Measurements from ENCODE around the gene SCRN2. TPM values are rescaled to one million over a fixed set of nuclear protein-coding genes. Genes with fewer than 3 reads are reported as not detected.

SCRN2 gene
- total RNA-seq, 1 experiment from 2014 or later: 50.8 TPM

DNA sequence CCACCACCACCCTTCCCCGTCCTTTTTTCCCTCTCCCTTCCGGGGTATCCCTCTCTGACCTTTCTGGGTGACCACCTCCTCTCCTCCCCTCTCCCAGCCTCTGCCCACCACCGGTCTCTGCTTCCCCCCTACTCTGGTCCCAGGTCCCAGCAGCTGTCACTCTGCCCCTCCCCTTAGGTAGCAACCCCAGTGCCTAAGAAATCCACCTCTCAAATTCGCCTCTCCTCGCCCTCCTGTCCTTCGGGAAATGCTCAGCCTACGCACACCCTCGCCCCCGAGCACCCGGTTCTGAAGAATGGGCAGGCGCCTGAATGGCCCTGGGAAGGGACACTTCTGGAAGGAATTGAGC is 10.7 kb upstream of the SCRN2 start:
- TF ChIP-seq, protein P1, sequence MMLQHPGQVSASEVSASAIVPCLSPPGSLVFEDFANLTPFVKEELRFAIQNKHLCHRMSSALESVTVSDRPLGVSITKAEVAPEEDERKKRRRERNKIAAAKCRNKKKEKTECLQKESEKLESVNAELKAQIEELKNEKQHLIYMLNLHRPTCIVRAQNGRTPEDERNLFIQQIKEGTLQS (CRISPR knock-in tag; conservative IDR thresholded peaks at IDR 0.05): no peak
- TF ChIP-seq, protein P2, sequence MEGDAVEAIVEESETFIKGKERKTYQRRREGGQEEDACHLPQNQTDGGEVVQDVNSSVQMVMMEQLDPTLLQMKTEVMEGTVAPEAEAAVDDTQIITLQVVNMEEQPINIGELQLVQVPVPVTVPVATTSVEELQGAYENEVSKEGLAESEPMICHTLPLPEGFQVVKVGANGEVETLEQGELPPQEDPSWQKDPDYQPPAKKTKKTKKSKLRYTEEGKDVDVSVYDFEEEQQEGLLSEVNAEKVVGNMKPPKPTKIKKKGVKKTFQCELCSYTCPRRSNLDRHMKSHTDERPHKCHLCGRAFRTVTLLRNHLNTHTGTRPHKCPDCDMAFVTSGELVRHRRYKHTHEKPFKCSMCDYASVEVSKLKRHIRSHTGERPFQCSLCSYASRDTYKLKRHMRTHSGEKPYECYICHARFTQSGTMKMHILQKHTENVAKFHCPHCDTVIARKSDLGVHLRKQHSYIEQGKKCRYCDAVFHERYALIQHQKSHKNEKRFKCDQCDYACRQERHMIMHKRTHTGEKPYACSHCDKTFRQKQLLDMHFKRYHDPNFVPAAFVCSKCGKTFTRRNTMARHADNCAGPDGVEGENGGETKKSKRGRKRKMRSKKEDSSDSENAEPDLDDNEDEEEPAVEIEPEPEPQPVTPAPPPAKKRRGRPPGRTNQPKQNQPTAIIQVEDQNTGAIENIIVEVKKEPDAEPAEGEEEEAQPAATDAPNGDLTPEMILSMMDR (IDR thresholded peaks at IDR 0.05): no peak
- TF ChIP-seq, protein P3, sequence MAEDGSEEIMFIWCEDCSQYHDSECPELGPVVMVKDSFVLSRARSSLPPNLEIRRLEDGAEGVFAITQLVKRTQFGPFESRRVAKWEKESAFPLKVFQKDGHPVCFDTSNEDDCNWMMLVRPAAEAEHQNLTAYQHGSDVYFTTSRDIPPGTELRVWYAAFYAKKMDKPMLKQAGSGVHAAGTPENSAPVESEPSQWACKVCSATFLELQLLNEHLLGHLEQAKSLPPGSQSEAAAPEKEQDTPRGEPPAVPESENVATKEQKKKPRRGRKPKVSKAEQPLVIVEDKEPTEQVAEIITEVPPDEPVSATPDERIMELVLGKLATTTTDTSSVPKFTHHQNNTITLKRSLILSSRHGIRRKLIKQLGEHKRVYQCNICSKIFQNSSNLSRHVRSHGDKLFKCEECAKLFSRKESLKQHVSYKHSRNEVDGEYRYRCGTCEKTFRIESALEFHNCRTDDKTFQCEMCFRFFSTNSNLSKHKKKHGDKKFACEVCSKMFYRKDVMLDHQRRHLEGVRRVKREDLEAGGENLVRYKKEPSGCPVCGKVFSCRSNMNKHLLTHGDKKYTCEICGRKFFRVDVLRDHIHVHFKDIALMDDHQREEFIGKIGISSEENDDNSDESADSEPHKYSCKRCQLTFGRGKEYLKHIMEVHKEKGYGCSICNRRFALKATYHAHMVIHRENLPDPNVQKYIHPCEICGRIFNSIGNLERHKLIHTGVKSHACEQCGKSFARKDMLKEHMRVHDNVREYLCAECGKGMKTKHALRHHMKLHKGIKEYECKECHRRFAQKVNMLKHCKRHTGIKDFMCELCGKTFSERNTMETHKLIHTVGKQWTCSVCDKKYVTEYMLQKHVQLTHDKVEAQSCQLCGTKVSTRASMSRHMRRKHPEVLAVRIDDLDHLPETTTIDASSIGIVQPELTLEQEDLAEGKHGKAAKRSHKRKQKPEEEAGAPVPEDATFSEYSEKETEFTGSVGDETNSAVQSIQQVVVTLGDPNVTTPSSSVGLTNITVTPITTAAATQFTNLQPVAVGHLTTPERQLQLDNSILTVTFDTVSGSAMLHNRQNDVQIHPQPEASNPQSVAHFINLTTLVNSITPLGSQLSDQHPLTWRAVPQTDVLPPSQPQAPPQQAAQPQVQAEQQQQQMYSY (CRISPR knock-in tag; IDR thresholded peaks at IDR 0.05): no peak
- TF ChIP-seq, protein P4, sequence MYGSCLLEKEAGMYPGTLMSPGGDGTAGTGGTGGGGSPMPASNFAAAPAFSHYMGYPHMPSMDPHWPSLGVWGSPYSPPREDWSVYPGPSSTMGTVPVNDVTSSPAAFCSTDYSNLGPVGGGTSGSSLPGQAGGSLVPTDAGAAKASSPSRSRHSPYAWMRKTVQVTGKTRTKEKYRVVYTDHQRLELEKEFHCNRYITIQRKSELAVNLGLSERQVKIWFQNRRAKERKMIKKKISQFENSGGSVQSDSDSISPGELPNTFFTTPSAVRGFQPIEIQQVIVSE (CRISPR knock-in tag; IDR thresholded peaks at IDR 0.05; ENCODE audit: borderline replicate concordance): no peak
- TF ChIP-seq, protein P5, sequence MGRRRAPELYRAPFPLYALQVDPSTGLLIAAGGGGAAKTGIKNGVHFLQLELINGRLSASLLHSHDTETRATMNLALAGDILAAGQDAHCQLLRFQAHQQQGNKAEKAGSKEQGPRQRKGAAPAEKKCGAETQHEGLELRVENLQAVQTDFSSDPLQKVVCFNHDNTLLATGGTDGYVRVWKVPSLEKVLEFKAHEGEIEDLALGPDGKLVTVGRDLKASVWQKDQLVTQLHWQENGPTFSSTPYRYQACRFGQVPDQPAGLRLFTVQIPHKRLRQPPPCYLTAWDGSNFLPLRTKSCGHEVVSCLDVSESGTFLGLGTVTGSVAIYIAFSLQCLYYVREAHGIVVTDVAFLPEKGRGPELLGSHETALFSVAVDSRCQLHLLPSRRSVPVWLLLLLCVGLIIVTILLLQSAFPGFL (CRISPR knock-in tag; IDR thresholded peaks at IDR 0.05; ENCODE audit: borderline replicate concordance): no peak
- TF ChIP-seq ESRRA (CRISPR knock-in tag; IDR thresholded peaks at IDR 0.05; ENCODE audit: borderline replicate concordance) (no peak), CREM (CRISPR knock-in tag; IDR thresholded peaks at IDR 0.05) (no peak), JAZF1 (CRISPR knock-in tag; IDR thresholded peaks at IDR 0.05) (no peak), ZNF121 (CRISPR knock-in tag; IDR thresholded peaks at IDR 0.05) (no peak), GABPB1 (CRISPR knock-in tag; IDR thresholded peaks at IDR 0.05) (no peak), ZNF423 (CRISPR knock-in tag; IDR thresholded peaks at IDR 0.05) (no peak), CBFB (CRISPR knock-in tag; IDR thresholded peaks at IDR 0.05; ENCODE audit: low read depth) (no peak), ATF1 (CRISPR knock-in tag; IDR thresholded peaks at IDR 0.05) (no peak)
- TF ChIP-seq, protein P6, sequence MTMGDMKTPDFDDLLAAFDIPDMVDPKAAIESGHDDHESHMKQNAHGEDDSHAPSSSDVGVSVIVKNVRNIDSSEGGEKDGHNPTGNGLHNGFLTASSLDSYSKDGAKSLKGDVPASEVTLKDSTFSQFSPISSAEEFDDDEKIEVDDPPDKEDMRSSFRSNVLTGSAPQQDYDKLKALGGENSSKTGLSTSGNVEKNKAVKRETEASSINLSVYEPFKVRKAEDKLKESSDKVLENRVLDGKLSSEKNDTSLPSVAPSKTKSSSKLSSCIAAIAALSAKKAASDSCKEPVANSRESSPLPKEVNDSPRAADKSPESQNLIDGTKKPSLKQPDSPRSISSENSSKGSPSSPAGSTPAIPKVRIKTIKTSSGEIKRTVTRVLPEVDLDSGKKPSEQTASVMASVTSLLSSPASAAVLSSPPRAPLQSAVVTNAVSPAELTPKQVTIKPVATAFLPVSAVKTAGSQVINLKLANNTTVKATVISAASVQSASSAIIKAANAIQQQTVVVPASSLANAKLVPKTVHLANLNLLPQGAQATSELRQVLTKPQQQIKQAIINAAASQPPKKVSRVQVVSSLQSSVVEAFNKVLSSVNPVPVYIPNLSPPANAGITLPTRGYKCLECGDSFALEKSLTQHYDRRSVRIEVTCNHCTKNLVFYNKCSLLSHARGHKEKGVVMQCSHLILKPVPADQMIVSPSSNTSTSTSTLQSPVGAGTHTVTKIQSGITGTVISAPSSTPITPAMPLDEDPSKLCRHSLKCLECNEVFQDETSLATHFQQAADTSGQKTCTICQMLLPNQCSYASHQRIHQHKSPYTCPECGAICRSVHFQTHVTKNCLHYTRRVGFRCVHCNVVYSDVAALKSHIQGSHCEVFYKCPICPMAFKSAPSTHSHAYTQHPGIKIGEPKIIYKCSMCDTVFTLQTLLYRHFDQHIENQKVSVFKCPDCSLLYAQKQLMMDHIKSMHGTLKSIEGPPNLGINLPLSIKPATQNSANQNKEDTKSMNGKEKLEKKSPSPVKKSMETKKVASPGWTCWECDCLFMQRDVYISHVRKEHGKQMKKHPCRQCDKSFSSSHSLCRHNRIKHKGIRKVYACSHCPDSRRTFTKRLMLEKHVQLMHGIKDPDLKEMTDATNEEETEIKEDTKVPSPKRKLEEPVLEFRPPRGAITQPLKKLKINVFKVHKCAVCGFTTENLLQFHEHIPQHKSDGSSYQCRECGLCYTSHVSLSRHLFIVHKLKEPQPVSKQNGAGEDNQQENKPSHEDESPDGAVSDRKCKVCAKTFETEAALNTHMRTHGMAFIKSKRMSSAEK (CRISPR knock-in tag; IDR thresholded peaks at IDR 0.05; ENCODE audit: borderline replicate concordance): no peak
- TF ChIP-seq, protein P7, sequence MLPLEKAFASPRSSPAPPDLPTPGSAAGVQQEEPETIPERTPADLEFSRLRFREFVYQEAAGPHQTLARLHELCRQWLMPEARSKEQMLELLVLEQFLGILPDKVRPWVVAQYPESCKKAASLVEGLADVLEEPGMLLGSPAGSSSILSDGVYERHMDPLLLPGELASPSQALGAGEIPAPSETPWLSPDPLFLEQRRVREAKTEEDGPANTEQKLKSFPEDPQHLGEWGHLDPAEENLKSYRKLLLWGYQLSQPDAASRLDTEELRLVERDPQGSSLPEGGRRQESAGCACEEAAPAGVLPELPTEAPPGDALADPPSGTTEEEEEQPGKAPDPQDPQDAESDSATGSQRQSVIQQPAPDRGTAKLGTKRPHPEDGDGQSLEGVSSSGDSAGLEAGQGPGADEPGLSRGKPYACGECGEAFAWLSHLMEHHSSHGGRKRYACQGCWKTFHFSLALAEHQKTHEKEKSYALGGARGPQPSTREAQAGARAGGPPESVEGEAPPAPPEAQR (CRISPR knock-in tag; IDR thresholded peaks at IDR 0.05): no peak
- Mint-ChIP-seq H3K4me1 (peaks cover 48% of the 10 kb centered on the region), H3K36me3 (no peaks in the 10 kb centered on the region), H3K27ac (no peak overlapping the region), H3K9me3 (no peaks in the 10 kb centered on the region), H3K27me3 (ENCODE audit: low read depth) (peaks cover 92% of the 10 kb centered on the region), H3K4me3 (peak overlapping the region; percentile 78)
- ATAC-seq: peak; percentile 5
- peak; percentile 51 for DNase-seq (ENCODE audit: low spot score)
- POLR2A ChIA-PET: interaction anchor here (1.7 to 2.3 kb wide), 3 partner anchors 20 to 53 kb away, joined by 4 to 12 read pairs (median 5); no protein-coding TSS in a partner anchor
- CTCF ChIA-PET: interaction anchor here (1.6 to 19.3 kb wide), 6 partner anchors 10 to 173 kb away, joined by 5 to 1122 read pairs (median 10); partner anchors contain the start of genes CDK5RAP3, SCRN2 and SP2
